ENCODE measurements around the gene UQCRHL. TPM values are rescaled to one million over a fixed set of nuclear protein-coding genes. Genes with fewer than 3 reads are reported as not detected.
A peak's percentile ranks its signal among the peaks of the same experiment; 100 is the strongest.

The UQCRHL gene
- total and polyA plus RNA-seq, 2 experiments from 2014 or later, result 2.5 to 3.9 TPM

DNA sequence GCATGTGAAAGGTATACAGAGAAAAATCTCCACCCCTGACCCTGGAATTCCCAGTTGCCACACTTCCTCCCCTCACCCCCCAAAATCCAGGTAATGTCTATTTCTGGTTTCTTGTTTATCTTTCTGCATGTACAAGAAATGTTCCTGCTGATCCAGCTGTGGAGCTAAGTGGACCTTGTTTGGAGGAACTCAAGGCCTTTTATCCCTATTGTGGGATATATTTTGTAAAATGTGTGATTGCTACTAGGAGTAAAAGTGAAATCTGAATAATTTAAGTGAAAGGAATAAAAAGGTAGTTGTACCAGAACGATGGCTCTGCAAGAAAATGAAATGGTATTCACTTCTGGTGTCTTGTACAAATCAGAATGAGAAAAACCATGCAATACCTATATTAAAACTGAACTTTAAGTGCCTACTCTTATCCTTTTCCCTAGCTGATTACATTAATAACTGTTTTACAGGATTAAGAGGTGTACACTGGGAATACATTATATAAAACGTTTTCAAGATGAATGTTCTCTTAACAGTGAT is 43.1 kb upstream of the UQCRHL start:
- H3K4me3 ChIP-seq, result peak overlapping the region; percentile 82
- H3K27ac ChIP-seq, result peak overlapping the region; percentile 98
- no peaks in the 10 kb centered on the region for H3K9me3 ChIP-seq (ENCODE audit: low read depth)
- TF ChIP-seq, protein P1, sequence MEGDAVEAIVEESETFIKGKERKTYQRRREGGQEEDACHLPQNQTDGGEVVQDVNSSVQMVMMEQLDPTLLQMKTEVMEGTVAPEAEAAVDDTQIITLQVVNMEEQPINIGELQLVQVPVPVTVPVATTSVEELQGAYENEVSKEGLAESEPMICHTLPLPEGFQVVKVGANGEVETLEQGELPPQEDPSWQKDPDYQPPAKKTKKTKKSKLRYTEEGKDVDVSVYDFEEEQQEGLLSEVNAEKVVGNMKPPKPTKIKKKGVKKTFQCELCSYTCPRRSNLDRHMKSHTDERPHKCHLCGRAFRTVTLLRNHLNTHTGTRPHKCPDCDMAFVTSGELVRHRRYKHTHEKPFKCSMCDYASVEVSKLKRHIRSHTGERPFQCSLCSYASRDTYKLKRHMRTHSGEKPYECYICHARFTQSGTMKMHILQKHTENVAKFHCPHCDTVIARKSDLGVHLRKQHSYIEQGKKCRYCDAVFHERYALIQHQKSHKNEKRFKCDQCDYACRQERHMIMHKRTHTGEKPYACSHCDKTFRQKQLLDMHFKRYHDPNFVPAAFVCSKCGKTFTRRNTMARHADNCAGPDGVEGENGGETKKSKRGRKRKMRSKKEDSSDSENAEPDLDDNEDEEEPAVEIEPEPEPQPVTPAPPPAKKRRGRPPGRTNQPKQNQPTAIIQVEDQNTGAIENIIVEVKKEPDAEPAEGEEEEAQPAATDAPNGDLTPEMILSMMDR (IDR thresholded peaks at IDR 0.05; ENCODE audit: low read depth, low read length), result no peak
- H3K27me3 ChIP-seq, result no peaks in the 10 kb centered on the region
- DNase-seq (ENCODE audit: low read depth in 1 of 2, low spot score in 1 of 2), result no peak
- peaks cover 26% of the 10 kb centered on the region for H3K4me1 ChIP-seq (ENCODE audit: low read depth)
- no peaks in the 10 kb centered on the region for H3K36me3 ChIP-seq

- peaks cover 26% of the 10 kb centered on the region for H3K4me1 ChIP-seq (ENCODE audit: low read depth)
- H3K4me3 ChIP-seq, result peak overlapping the region; percentile 82
- H3K27me3 ChIP-seq, result no peaks in the 10 kb centered on the region
- TF ChIP-seq, protein P1 (IDR thresholded peaks at IDR 0.05; ENCODE audit: low read depth, low read length), result no peak
- H3K36me3 ChIP-seq, result no peaks in the 10 kb centered on the region
- no peaks in the 10 kb centered on the region for H3K9me3 ChIP-seq (ENCODE audit: low read depth)
- peak overlapping the region; percentile 98 for H3K27ac ChIP-seq
- peak; percentile 60 to 86 for DNase-seq (ENCODE audit: low read depth in 1 of 2, low spot score in 1 of 2)
Observed at GRCh38 chr1:15849775-15850324, 42.4 kb upstream of the UQCRHL start.

DNA sequence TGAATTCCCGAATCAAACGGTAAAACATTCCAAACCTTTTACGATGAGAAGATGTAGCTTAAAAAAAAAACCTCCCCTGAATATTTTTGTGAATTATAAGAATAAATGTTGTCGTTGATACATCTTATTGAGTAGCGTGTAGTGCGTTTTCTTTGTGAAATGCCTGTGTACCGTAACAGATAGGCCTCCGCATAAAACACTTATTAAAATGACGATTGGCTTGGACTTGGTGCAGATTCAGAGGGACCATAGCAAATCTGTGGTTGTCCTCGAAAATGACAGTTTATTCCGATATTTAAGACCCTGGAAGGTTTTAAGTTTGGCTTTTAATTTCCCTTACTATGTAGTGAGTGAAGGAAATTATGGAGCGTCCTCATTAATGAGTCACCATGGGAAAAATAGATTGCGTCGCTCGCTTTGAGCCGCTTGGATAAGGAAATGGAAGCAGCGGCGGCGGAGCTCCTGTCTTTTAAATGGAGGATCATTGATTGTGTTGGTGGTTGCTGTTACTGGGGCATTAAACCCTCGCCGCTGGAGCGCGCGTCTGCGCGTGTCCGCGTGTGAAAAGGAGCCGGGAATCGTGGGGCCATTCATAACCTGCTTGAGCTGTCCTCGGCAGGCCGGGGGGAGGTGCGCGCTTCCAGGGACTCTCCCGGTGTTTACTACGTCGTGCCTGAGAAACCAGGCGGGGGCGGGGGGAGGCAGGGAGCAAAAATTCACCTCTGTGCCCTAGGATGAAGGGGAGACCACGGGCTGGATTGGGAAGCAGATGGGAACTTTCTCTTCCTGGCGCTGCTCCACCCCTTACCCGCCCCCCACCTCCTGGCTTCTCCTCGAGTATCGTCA is 41.7 kb upstream of the UQCRHL start:
- peak overlapping the region; percentile 98 for H3K27ac ChIP-seq
- H3K4me3 ChIP-seq, result peak overlapping the region; percentile 82
- no peaks in the 10 kb centered on the region for H3K27me3 ChIP-seq
- H3K4me1 ChIP-seq (ENCODE audit: low read depth), result peaks cover 26% of the 10 kb centered on the region
- no peaks in the 10 kb centered on the region for H3K9me3 ChIP-seq (ENCODE audit: low read depth)
- DNase-seq (ENCODE audit: low read depth in 1 of 2, low spot score in 1 of 2), result peak; percentile 85 to 92
- TF ChIP-seq, protein P1 (IDR thresholded peaks at IDR 0.05; ENCODE audit: low read depth, low read length), result no peak
- H3K36me3 ChIP-seq, result no peaks in the 10 kb centered on the region

- H3K27ac ChIP-seq, result peak overlapping the region; percentile 98
- peak; percentile 23 to 61 for DNase-seq (ENCODE audit: low read depth in 1 of 2, low spot score in 1 of 2)
Observed at GRCh38 chr1:15848143-15848928, 40.9 kb upstream of the UQCRHL start.

GRCh38 chr1:15847893-15848142 is 40.4 kb upstream of the UQCRHL start:
- Histone ChIP-seq H3K36me3 (no peaks in the 10 kb centered on the region), H3K27ac (peak overlapping the region; percentile 98), H3K9me3 (ENCODE audit: low read depth) (no peaks in the 10 kb centered on the region), H3K4me1 (ENCODE audit: low read depth) (peaks cover 26% of the 10 kb centered on the region), H3K27me3 (no peaks in the 10 kb centered on the region), H3K4me3 (peak overlapping the region; percentile 82)
- DNase-seq (ENCODE audit: low read depth in 1 of 2, low spot score in 1 of 2), result no peak
- TF ChIP-seq, protein P1 (IDR thresholded peaks at IDR 0.05; ENCODE audit: low read depth, low read length), result no peak

More at GRCh38 chr1:15848143-15848928, 40.9 kb upstream of the UQCRHL start:
- no peaks in the 10 kb centered on the region for H3K36me3 ChIP-seq
- H3K4me1 ChIP-seq (ENCODE audit: low read depth), result peaks cover 26% of the 10 kb centered on the region
- H3K27me3 ChIP-seq, result no peaks in the 10 kb centered on the region
- no peaks in the 10 kb centered on the region for H3K9me3 ChIP-seq (ENCODE audit: low read depth)
- peak overlapping the region; percentile 82 for H3K4me3 ChIP-seq
- TF ChIP-seq, protein P1 (IDR thresholded peaks at IDR 0.05; ENCODE audit: low read depth, low read length), result no peak

All from cardiac muscle cell (in vitro differentiated cells and primary cell).